GM18909 (cell line): ENCODE measurements around the gene GAST.

Experiments used
- ATAC-seq: cut with Tn5 transposase; IDR thresholded peaks from one replicate; pipeline ENCODE4 v1.9.1; 2021; ENCODE audit warnings: mild to moderate bottlenecking; ENCODE audit not compliant: unreplicated experiment, poor library complexity

Gene GAST

DNA sequence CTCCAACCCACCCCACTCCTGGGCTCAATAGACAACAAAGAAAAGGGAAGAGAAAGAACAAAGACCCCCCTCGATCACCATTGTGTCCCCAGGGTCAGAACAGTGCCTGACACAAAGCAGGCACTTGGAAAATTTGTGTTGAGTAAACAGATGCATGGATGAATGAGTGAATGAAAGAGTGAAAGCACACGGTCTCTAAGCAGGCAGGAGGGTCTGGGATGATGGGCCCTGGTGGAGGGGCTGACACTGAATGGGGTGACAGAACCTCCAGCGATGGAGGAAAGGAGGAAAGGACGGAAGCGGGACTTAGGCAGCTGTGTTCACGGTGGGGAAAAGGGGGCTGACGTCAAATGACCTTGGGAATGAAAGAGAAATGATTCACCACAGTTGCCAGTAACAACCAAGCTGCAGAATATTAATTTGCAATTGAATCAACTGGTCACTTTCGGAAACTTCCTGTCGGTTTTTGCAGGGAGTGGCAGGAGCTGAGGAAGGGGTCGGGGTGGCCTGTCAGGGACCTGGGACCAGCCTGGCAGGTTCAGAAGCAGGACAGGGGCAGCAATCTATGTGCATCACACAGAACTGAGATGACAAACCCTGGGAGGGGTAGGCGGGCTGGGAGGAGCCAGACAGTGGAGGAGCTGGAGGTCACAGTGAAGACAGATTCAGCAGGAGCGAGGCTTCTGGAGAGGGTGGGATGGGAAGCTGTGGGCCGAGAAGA lies 6.7 kb upstream of the GAST start:
- no peak for ATAC-seq

DNA sequence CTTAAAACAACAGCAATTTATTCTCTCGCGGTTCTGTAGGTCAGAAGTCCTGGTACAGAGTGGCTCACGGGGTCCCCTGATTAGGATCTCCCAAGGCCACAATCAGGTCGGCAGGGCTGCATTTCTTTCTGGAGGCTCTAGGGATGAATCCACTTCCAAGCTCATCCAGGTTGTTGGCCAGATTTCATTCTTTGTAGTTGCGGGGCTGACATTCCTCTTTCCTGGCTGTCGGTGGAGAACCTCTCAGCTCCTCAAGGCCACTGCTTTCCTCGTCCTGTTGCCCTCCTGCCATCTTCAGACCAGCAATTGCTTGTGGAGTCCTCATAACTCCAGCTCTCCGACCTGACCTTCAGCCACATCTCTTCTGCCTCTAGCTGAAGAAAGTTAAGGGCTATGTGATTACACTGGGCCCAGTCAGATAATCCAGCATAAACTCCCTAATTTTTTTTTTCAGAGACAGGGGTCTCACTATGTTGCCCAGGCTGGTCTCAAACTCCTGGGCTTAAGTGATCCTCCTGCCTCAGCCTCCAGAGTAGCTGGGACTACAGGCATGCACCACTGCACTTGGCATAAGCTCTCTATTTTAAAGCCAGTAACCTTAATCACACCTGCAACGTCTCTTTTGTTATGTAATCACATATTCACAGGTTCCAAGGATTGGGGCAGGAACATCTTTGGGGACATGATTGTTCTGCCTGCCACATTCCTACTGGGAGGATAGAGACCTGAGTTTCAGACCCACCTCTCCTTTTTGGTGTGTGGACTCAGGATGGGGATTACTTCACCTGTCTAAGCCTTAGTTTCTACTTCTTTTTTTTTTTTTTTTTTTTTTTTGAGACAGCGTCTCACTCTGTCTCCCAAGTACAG lies 4.1 kb upstream of the GAST start:
- ATAC-seq, result no peak

GRCh38 chr17:41710472-41711090 lies 1.6 kb upstream of the GAST start:
- ATAC-seq, result no peak

DNA sequence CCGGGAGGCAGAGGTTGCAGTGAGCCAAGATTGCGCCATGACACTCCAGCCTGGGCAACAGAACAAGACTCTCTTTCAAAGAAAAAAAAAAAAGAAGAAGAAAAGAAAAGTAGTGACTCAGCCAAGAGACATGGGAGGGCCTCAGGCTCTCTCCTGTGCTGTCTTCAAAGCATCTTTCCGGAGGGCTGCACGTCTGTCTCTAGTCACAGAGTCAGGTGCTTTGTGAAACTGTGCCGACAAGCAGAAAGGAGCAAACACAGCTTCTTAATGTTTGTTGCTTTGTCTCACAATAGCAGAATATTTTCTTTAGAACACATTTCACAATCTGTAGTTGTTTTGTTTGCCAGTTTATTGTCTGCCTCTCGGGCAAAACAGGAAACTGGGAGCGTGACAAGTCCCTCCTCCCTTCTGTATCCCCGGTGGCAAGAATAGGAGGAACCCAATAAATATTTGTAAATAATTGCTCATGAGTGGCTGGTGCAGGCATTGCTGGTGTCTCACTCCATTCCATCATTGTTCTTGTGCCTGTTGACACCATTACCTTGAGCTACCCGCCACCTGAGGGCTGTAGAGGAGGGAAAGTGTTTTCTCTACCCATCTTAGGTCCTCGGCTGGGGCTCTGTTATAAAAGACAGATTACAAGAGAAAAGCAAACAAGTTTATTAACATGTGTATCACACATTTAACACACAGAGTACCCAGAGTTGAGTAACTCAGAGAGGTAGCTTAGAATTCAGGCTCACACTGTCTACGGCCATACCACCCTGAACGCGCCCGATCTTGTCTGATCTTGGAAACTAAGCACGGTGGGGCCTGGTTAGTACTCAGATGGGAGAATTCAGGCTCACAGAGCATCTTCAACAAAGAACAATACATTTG lies 5.5 kb downstream of the GAST start:
- no peak for ATAC-seq

DNA sequence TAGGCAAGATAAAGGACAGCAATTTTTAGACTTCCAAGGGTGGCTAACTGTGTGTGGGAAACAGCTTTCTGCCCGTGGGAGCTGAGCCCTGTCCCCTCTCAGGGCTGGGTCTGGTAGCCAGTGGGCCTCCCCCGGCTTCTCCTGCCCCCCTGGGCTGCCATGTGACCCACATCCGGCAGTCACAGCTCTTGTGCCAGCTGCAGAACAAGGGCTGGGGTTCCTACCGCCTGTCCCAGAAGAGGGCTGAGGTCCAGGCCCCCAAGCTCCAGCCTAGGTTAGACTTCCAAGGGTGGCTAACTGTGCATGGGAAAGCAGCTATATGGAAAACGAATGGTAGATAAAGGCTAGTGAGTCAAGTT lies 6.1 kb downstream of the GAST start:
- no peak for ATAC-seq

GRCh38 chr17:41722231-41722630 lies 10.1 kb downstream of the GAST start:
- ATAC-seq, result no peak

GRCh38 chr17:41723801-41724475 lies 11.8 kb downstream of the GAST start:
- no peak for ATAC-seq

GRCh38 chr17:41724476-41725050 lies 12.4 kb downstream of the GAST start:
- no peak for ATAC-seq

DNA sequence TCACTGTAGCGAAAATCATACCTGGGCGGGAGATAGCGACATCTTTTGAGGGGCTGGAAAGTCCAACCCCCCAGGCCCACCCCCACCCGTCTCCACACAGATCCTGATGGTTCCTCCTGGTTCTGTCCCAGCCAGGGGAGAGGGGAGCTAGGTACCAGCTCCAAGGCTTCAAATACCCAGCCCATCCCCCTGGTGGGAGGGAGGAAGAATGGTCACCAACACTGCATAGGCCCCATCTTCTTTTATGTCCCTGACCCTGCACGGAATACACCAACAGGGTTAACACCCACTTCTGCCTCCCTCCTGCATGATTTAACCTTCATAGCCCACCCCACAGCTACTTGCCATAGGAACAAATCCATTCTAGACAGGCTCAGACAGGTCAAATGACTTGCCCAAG lies 13.0 kb downstream of the GAST start:
- ATAC-seq, result no peak

DNA sequence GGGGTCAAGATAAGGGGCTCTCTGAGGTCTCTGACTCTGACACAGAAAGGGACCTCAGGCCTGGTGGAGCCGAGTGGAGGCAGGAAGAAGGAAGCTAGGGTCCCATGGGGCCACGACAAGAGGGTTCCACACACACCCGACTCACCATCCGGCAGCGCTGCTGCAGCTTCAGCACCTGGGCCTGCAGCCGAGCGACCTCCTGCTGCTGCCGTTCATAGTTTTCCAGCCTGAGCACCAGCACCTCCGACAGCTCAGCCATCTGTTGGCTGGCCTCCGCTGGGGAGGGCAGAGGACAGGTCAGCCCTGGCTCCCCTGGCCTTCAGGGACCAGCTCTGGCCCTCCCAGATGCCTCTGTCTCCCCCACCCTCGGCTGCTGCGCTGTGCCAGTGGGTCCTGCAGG lies 15.9 kb downstream of the GAST start:
- no peak for ATAC-seq

DNA sequence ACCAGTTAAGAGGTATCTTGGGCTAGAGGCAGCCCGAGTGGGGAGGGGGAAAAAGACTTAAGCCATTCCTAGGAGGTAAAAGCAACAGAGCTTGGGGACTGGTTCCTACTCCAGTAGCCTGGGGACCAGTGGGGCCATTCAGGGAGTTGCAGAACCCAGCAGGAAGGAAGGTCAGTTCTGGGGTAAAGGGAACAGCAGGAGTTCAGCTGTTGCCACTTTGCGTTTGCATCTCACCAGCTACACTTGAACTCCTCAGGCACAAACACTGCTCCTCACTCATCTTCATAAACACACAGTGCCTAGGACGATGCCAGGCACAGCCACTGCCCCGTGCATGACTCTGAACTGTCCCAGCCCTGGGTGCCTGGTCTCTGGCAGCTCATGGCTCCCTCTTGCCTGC lies 18.3 kb downstream of the GAST start:
- no peak for ATAC-seq

DNA sequence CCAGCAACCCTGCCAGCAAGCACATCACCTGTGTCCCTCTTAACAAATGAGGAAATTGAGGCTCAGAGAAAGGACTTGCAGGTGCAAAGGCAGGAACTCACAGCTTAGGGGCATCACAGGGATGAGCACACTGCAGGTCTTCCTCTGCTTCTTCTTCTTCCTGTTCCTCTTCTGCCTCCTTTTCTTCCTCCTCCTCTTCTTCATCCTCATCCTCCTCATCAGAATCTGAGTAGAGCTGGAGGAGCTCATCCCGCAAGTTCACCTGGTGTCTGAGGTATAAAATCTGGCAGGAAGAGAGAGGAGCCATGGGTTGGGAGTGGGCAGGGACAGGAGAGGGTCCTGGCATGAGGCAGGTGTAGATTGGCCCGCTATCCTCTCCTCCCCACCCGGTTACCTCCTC lies 19.7 kb downstream of the GAST start:
- ATAC-seq, result no peak

GRCh38 chr17:41733348-41734138 lies 21.4 kb downstream of the GAST start:
- ATAC-seq, result no peak

DNA sequence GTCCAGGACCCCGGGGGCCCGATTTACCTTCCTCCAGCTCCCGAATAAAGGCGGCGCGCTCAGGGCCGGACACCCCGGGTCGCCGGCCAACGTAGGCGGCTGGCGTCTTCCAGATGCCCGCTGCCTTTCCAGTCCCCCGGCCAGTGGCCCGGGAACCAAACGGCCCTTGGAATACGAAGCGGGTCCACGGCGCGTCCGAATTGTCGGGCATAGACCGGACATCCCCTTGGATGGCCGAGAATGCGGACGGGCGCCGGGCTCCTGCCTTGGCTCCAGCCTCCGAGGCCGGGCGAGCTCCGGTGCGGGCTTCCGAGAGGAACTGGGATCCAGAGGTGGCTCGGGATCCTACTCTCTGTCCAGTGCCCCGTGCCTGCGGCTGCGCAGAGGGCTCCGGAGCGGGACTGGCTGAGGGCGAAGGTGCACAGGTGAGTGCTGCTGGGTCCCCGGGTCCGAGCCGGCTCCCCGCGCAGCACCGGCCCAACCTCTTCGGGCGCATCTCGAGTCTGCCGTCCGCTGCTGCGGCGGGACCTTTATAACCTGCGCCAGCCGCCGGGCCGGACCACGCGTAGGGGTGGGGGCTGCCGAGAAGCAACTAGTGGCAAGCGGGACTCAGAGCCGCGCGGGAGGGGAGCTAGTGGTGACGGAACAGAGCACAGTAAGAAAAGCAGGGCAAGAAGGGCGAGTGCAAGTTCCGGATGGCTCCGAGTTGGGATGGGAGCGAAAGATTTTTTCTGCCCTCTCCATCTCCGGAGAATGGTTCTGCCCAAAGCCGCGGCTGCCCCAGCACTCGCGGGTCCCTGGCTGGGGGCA lies 22.2 kb downstream of the GAST start, which contains the start of gene HAP1:
TSS of gene HAP1 (minus strand) at position 505 of the 810 bp plus-strand sequence. CDS start at position 496, 9 bp downstream.
- no peak for ATAC-seq

- no peak for ATAC-seq
Observed at GRCh38 chr17:41734949-41735313, 22.8 kb downstream of the GAST start.

- no peak for ATAC-seq
Observed at GRCh38 chr17:41735744-41736143, 23.6 kb downstream of the GAST start.

DNA sequence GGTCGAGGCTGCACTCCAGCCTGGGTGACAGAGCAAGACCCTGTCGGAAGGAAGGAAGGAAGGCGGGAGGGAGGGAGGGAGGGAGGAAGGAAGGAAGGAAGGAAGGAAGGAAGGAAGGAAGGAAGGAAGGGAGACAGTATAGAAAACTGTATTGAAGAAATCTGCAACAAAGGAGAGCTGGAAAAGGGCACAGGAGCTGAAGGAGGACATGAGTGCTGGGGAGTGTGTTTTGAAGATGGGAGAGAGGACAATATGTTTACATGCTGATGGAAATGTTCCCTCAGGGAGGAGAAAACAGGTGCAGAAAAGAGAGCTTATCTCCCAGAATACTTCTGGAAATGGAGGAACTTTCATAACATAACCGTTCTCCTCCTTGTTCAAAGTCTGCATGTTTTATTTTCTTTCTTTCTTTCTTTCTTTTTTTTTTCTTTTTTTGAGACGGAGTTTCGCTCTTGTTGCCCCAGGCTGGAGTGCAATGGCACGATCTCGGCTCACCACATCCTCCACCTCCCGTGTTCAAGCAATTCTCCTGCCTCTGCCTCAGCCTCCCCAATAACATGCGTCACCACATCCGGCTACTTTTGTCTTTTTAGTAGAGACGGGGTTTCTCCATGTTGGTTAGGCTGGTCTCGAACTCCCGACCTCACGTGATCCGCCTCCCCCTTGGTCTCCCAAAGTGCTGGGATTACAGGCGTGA lies 25.0 kb downstream of the GAST start:
- no peak for ATAC-seq
